GM08714 (cell line): ENCODE data around the gene LNP1.

Experiments
- H3K4me3 ChIP-seq: fragments of 200-500 bp; sonication (Bioruptor generic); 2 replicates; pipeline ENCODE4 v1.5.1; 2014; ENCODE audit warnings: mild to moderate bottlenecking, low read length, inconsistent platforms
- ZNF274 ChIP-seq: IDR thresholded peaks from 2 replicates; pipeline ENCODE4 v1.6.1; 2012; ENCODE audit warnings: mild to moderate bottlenecking, low read depth, low read length

The LNP1 gene

DNA sequence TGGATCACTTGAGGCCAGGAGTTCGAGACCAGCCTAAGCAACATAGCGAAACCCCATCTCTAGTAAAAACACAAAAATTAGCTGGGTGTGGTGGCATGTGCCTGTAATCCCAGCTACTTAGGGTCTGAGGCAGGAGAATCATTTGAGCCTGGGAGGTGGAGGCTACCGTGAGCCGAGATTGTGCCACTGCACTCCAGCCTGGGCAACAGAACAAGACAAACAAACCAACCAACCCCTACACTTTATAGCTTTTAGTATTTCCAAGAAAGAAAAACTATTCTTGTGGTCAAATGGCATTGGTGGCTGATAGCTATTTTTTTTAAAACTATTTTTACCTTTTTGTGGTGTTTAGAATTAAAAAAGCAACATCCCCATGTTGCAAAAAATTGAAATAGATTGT lies 98.3 kb downstream of the LNP1 start:
- no peak overlapping the region for H3K4me3 ChIP-seq
- no peak for TF ChIP-seq ZNF274

DNA sequence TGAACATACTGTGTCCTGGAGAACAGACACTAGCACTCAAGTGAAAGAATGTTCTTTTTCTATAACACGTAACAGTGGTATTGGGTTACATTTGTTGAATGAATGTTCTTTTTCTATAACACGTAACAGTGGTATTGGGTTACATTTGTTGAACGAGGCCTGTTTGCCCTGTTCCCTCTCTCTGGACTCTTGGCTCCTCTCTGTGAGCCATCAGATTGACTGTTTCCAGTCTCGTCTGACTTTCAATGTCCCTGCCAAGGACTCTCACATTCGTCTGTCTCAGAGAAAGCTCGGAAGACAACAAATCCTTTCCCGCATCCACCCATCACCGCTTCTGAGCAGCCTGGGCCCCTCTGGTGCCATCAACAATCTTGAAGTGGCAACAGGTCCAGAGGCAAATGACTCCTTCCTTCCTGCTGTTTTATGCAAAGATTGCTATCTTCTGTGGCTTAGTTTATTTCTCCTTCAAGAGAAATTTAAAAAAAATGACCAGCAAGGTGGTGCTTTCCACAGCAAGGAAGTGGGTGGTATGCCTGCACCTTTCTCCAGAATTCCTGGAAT lies 99.1 kb downstream of the LNP1 start:
- TF ChIP-seq ZNF274: no peak
- no peak overlapping the region for H3K4me3 ChIP-seq

DNA sequence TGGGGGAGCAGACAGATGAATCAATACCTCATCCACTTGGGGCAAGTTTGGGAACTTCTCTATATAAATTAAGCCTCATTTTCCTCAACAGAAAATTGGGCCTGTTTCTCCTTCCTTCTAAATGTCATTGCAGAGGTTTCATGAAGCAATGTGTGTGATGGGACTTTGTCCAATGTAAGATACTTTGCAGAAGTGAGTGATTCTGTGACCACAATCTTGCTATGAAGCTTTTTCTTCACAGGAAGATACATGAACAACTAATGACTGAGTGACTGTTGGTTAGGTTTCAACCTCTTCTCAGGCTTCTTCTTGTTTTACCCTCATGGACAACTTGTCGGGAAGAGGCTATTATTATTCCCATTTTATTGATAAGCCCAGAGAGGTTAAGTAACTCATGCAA lies 102.1 kb downstream of the LNP1 start:
- no peak for TF ChIP-seq ZNF274
- no peak overlapping the region for H3K4me3 ChIP-seq
